ENCODE data around the gene PRAC2.

The PRAC2 gene

GRCh38 chr17:48720266-48721008 is 2.5 kb upstream of the PRAC2 start:
- no peak for DNase-seq

- DNase-seq = no peak
Measured at GRCh38 chr17:48721009-48721402, 2.0 kb upstream of the PRAC2 start.

- DNase-seq = no peak
Measured at GRCh38 chr17:48722201-48722907, 631 bp upstream of the PRAC2 start, which contains the start of gene PRAC1. TSS of gene PRAC1 (minus strand) at chr17:48722518. CDS start at chr17:48722392, 126 bp downstream.

- DNase-seq = no peak
Measured at GRCh38 chr17:48723423-48724250, 652 bp downstream of the PRAC2 start.

- DNase-seq = peak in 1 of 2 experiments; percentile 24
Measured at GRCh38 chr17:48724251-48725003, 1.4 kb downstream of the PRAC2 start.

- no peak for DNase-seq
Measured at GRCh38 chr17:48725004-48725287, 2.0 kb downstream of the PRAC2 start.

- DNase-seq = no peak
Measured at GRCh38 chr17:48725288-48726064, 2.5 kb downstream of the PRAC2 start.

GRCh38 chr17:48726114-48726915 is 3.3 kb downstream of the PRAC2 start:
- DNase-seq = no peak

- no peak for DNase-seq
Measured at GRCh38 chr17:48726916-48727286, 3.9 kb downstream of the PRAC2 start.

GRCh38 chr17:48727415-48728175 is 4.6 kb downstream of the PRAC2 start:
- no peak for DNase-seq

GRCh38 chr17:48728232-48729231 is 5.5 kb downstream of the PRAC2 start, which contains the start of gene HOXB13:
TSS of gene HOXB13 (minus strand) at chr17:48728750. CDS start at chr17:48728593, 157 bp downstream.
- DNase-seq = peak; percentile 28 to 40

- no peak for DNase-seq
Measured at GRCh38 chr17:48729335-48730239, 6.6 kb downstream of the PRAC2 start.

- no peak for DNase-seq
Measured at GRCh38 chr17:48730240-48730550, 7.2 kb downstream of the PRAC2 start.

- DNase-seq = no peak
Measured at GRCh38 chr17:48731355-48731754, 8.4 kb downstream of the PRAC2 start.

GRCh38 chr17:48732688-48733629 is 10.0 kb downstream of the PRAC2 start:
- DNase-seq = no peak

GRCh38 chr17:48733632-48734328 is 10.8 kb downstream of the PRAC2 start:
- DNase-seq = no peak
